ENCODE data around the gene USP26. TPM values are rescaled to one million over a fixed set of nuclear protein-coding genes. Genes with fewer than 3 reads are reported as not detected.

The USP26 gene
- total RNA-seq, result not detected in 2 replicates

GRCh38 chrX:133097031-133097430, at the start of gene USP26:
TSS of gene USP26 (minus strand) at chrX:133097109. CDS start at chrX:133028220, 68,889 bp downstream.

Other genes starting within 250 kb of the USP26 start
- 0.16 TPM in 1 of 2 replicates, not detected in the other for gene HS6ST2, start 138.5 kb downstream of the USP26 start, total RNA-seq
- not detected in 2 replicates for gene TFDP3, start 121.2 kb upstream of the USP26 start, total RNA-seq

Measured in hair follicle dermal papilla cell (primary cell).